Mononuclear cell (primary cell): ENCODE data around the gene WEE2. TPM values are rescaled to one million over a fixed set of nuclear protein-coding genes. Genes with fewer than 3 reads are reported as not detected.

Experiments used
- H3K27me3 ChIP-seq: 2 replicates; pipeline ENCODE4 v1.6.0; 2011; ENCODE audit warnings: low read length, control low read depth; ENCODE audit not compliant: insufficient read depth
- H3K4me1 ChIP-seq: 2 replicates; pipeline ENCODE4 v1.5.1; 2011; ENCODE audit warnings: mild to moderate bottlenecking, low read length, control low read depth; ENCODE audit not compliant: insufficient read depth
- H3K4me3 ChIP-seq: 2 replicates; pipeline ENCODE4 v1.5.1; 2011; ENCODE audit warnings: mild to moderate bottlenecking, low read length, moderate library complexity
- H3K9me3 ChIP-seq: 2 replicates; pipeline ENCODE4 v1.5.1; 2011; ENCODE audit warnings: low read depth, mild to moderate bottlenecking, control low read depth, low read length
- total RNA-seq: library from RNA; depleted of rRNA; stranded (reverse); fragments of >200 nt; gene quantifications from one replicate; pipeline ENCODE4 v1.2.3, GENCODE V29; 2012

WEE2 gene
- total RNA-seq, 1 donor, result 0.31 TPM

DNA sequence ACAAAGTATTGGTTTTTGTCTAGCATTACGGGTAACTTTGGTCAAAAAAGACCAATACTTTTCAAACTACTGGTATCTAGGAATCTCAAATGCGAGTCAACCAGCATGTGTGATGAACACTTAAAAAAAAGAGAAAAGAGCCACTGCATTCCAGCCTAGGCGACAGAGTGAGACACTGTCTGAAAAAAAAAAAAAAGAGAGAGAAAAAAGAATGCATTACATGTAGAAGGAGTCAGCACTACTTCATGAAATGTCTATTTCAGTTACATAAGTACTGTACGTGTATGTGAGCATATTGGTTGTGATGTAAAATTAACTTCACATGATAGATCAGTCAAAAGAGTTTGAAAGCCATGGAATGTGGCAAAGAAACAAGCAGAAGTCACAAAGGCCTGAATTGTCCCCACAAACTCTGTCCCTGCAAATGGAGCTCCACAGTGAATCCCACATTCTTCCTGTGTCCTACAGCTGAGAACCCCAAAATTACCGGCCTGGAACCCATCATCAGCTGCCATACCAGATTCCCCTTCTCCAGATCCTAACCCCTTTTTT, 7.8 kb upstream of the WEE2 start:
- Histone ChIP-seq H3K27me3 (peaks cover 12% of the 10 kb centered on the region), H3K4me1 (peaks cover 43% of the 10 kb centered on the region), H3K9me3 (no peaks in the 10 kb centered on the region), H3K4me3 (peak overlapping the region; percentile 48)

DNA sequence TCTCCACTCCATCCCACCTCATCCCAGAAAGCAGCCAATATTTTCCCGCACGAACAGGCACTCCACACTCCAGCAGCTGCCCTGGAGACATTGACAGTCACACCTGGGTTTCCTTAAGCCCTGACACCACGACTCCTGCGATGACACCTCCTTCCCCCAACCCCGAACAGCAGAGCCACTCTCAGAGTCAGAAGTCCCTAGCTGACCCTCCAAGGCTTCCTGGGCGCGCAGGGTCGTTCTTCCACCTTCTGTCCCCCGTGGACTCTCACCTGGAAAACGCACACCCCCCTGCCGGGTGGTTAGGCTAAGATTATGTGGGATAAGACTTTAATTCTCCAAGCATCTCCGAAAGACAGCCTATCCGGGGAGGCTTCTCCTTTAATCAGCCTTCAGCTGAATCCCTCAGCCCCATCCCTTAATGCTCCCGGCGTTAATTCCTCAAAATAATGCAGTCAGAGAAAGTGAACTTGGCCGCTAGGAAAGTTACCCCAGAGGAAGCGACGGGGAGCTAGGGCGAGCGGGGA, 7.2 kb upstream of the WEE2 start:
- H3K27me3 ChIP-seq, result peaks cover 12% of the 10 kb centered on the region
- H3K4me3 ChIP-seq, result peak overlapping the region; percentile 48
- H3K9me3 ChIP-seq, result no peaks in the 10 kb centered on the region
- H3K4me1 ChIP-seq, result peaks cover 38% of the 10 kb centered on the region

DNA sequence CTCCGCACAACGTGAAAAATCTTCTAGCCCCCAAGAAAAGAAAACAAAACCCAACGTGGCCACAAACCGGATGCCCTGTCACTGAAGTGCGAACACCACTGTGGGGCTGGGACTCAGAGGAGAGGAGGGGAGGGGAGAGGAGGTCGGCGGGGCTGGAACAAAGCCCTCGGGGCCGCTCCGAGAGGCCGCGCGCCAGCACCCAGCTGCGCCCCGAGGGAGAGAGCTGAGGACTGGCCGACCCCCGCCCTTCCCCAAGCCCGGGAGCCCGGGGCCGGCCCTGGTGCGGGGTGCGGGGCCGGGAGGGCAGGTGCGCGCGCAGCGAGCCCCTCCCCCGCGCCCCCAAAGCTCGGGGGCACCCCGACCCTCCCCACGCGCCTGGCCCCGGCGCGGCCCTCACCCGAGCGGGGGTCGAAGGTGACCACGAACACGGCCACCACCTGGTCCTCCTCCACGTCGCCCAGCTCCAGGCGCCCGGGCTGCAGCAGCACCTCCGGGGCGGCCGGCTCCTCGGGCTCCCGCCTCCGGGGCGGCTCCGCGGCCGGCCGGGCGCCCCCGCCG, 6.6 kb upstream of the WEE2 start:
- H3K4me3 ChIP-seq, result peak overlapping the region; percentile 55
- H3K4me1 ChIP-seq, result peaks cover 32% of the 10 kb centered on the region
- peaks cover 12% of the 10 kb centered on the region for H3K27me3 ChIP-seq
- no peaks in the 10 kb centered on the region for H3K9me3 ChIP-seq

DNA sequence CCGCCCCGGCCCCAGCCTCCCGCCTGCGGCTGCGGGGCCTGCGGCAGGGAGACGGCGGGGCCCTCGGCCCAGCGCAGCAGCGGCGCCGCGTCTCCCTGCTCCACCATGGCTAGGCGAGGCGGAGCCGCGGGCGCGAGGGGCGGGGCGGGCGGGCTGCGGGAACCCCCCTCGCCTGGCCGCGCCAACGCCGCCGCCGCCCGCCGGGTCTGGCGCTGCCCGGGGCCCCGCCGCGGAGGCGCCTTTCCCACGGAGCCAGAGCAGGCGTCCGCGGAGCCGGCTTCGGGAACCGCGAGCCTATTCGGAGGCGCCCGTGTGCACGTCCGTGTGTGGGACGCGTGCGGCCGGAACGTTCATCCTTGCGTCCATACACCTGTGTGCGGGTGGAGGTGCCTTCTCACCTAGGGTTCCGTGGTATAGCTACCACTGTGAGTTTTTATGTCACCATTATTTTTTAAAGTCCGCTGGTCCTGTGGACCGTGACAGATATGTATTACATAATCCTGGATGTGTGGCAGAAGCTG, 6.0 kb upstream of the WEE2 start, which contains the start of gene DENND11:
DENND11 (minus strand) TSS at position 120 of the 521 bp plus-strand sequence; CDS start at position 107, 13 bp downstream.
- Histone ChIP-seq H3K9me3 (no peaks in the 10 kb centered on the region), H3K4me3 (peak within 1 kb of the TSS; percentile 55), H3K27me3 (peaks cover 12% of the 10 kb centered on the region), H3K4me1 (peaks cover 32% of the 10 kb centered on the region)

DNA sequence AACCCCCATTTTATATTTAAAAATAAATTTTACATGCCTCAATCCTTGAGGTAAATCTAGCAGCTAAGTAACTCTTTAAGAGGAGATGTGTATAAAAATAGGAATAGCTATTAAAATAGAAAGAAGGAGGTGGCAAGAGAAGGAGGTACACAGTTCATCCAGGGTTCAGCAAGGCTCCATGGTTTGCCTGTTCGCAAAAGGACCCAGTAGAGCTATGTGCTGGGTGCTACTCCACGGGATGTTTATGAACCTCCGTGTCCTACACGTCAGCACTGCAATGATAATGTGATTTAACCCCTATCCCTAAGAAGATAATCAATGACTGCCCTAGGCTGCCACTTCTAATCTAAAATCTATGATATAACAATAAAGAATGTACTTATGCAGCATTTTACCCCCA, 5.3 kb upstream of the WEE2 start:
- H3K27me3 ChIP-seq, result peaks cover 12% of the 10 kb centered on the region
- peaks cover 31% of the 10 kb centered on the region for H3K4me1 ChIP-seq
- H3K4me3 ChIP-seq, result no peak overlapping the region
- H3K9me3 ChIP-seq, result no peaks in the 10 kb centered on the region

DNA sequence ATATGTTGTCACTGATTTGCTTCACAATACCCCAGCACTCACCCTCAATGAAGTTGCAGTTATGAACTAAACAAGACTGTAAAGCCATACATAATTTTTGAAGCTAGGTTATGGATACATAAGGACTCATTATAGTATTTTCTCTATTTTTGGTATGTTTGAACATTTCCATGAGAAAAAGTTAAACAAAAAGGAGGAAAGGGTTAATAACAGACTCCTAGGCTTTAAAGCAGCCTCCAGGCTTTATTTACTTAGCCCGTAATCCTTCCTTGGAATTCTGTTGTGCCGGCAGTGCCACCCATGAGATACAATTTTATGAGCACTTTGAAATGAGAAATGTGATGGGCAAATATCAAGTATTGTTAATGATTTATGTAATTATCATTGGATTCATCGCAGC, 4.0 kb upstream of the WEE2 start:
- no peak overlapping the region for H3K4me3 ChIP-seq
- no peaks in the 10 kb centered on the region for H3K9me3 ChIP-seq
- H3K4me1 ChIP-seq, result peaks cover 21% of the 10 kb centered on the region
- peaks cover 12% of the 10 kb centered on the region for H3K27me3 ChIP-seq

DNA sequence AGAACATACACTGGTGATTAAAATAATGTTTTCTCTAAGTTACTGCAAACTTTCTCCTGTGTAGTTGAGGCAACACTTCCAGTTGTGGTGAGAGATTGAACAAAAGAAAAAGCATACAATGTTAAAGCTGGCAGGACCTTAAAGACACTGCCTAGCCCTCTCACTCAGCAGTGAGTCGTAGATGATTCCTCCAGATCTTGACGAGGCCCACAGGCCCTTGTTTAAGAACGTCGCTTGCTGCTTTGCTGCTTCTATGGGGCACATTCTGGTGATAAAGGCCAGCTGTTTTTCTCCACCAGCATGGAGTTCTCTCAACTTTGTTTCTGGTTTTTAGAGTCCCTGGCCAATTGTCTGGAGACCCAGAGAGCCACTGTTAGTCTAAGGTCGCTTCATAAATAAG, 3.4 kb upstream of the WEE2 start:
- H3K4me1 ChIP-seq, result peaks cover 17% of the 10 kb centered on the region

DNA sequence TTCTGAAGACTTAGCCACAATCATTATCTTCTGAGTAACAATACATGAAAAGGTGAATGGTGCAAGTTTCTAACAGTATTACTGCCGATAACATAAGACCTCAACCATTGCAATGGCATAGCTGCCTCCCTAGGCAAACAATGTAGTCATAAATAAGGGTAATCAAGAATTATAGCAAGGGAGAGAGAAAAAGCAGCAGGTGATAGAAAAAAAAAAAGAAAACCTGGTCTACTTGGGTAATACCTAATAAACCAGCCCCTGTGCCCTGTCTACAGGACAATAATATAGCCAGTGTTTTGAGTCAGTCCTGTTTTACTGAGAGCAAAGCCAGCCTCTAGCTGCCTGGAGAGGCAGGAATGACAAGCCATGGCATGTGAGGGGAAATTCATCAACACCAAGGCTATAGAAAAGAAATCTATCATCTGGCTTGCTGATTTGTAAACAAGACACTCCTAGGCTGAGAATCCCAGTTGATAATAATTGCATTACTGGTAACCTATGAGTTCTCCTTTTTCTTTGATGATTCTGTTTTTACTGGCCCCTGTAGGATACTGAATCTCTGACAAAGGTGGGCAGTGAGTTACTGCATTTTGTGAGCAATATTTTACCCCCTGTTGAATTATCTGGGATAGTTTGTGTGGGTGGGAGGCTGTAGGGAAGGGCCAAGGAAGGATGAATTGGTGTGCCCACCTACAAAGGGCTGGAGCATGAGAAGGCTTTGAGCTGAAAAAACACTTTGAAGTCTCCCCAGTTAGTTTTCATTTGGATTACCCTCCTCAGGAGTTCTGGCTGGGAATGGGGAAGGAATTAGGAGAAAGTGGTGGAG, 1.7 kb upstream of the WEE2 start:
- peaks cover 12% of the 10 kb centered on the region for H3K27me3 ChIP-seq

More for the DNA sequence above, 3.4 kb upstream of the WEE2 start:
- Histone ChIP-seq H3K27me3 (peaks cover 12% of the 10 kb centered on the region), H3K4me3 (no peak overlapping the region), H3K9me3 (no peaks in the 10 kb centered on the region)

DNA sequence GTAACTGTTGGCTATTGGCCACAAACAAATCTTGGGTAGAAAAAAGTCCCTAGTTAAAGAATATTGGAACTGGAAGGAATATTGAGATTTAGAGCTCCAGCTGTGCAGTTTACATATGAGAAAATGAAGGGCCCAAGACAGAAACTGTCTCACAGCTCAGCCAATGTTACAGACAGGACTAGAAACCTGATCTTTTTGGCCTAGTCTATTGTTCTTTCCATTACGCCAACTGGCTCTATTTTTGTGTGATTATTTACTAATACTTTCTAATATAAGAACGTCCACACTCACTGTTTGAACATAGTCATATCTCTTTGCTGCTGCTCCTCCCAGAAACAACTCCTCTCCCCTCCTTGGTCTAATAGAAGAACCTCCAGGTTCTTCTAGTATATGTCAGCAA, 1.2 kb downstream of the WEE2 start:
- Histone ChIP-seq H3K4me3 (no peak overlapping the region), H3K27me3 (no peaks in the 10 kb centered on the region), H3K9me3 (no peaks in the 10 kb centered on the region), H3K4me1 (no peaks in the 10 kb centered on the region)

More for the DNA sequence above, 1.7 kb upstream of the WEE2 start:
- H3K4me3 ChIP-seq, result no peak overlapping the region
- peaks cover 9% of the 10 kb centered on the region for H3K4me1 ChIP-seq
- no peaks in the 10 kb centered on the region for H3K9me3 ChIP-seq

DNA sequence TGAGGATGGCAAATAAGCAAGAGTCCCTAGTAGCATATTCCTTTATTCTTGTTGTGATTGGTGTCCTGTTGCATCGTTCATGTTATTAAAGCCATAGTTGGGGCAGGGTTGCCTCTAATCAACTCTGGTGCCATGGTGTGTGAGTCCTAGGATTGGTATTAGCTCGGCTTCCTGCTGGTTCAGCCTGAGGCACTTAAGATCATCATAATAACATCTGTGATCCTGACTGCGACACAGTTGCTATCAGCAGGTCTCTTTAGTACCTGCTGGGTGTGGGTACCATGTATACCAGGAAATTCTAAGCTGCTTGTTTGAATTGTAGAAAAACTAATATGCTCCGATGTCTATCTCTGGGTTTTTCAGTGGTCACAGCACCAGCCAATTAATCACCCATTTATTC, 1.6 kb downstream of the WEE2 start:
- no peak overlapping the region for H3K4me3 ChIP-seq
- no peaks in the 10 kb centered on the region for H3K9me3 ChIP-seq
- H3K27me3 ChIP-seq, result no peaks in the 10 kb centered on the region
- H3K4me1 ChIP-seq, result no peaks in the 10 kb centered on the region

DNA sequence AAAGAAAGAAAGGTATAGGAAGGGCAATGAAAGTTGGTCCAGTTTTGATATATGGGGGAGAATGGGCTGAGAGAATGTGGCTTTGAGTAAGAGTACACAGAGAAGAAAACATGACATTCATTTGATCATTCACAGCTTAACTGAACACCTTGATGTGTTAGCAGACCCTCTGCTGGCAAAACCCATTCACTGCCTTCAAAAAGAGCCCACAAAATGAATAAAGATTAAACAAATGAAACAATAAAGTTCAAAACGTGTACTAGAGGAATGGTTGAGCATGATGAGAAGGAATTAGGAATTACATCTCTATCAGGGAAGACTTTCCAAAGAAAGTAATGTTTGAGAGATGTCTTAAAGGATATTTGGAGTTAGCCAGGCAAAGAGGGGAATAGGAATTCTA, 2.1 kb downstream of the WEE2 start:
- Histone ChIP-seq H3K4me1 (no peaks in the 10 kb centered on the region), H3K27me3 (no peaks in the 10 kb centered on the region), H3K9me3 (no peaks in the 10 kb centered on the region), H3K4me3 (no peak overlapping the region)

DNA sequence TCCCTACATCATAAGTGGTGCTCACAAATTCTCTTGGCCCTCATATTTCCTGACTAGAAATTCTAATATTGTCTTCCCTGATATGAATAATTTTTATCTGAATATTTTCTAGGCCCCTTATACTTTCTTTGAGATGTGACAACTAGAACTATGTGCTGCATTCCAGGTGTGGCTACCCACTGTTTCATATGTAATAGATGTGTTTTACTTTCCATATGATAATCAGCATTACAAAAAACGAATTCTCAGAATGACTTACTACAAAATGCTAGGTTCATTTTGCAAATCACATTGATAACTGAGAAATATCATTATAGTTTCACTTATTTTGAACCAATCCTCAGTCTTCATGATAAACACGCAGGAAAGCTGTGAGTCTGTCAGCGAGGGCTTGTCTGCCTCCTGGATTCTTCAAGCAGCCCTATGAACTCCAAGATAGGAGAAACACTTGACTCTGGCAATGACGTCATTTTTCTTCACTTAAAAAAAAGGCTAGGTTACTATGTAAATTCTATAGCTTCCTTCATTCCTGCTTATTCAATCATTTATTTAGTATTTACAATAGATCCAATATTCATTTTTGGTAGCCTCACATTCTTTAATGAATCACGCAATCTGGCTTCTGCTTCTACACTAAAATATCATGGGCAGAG, 4.6 kb downstream of the WEE2 start:
- H3K9me3 ChIP-seq, result no peaks in the 10 kb centered on the region
- no peaks in the 10 kb centered on the region for H3K27me3 ChIP-seq
- H3K4me1 ChIP-seq, result no peaks in the 10 kb centered on the region
- H3K4me3 ChIP-seq, result no peak overlapping the region

DNA sequence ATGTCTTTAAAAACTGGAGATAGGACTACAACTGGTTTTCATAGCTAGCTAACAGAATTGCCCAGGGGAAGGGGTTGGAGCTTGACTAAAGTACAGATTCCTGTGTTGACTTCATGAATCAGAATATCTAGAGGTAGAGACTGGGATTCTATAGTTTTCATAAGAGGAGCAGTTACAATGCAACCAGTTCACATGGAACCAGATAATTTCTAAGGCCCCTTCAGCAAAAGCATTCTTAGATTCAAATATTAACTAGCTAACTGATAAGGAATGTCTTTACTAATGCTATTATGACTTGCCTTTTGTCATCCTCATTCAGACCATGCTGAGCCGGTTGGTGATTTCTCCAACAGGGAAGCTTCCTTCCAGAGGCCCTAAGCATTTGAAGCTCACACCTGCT, 5.7 kb downstream of the WEE2 start:
- no peaks in the 10 kb centered on the region for H3K4me1 ChIP-seq
- no peaks in the 10 kb centered on the region for H3K27me3 ChIP-seq
- H3K9me3 ChIP-seq, result no peaks in the 10 kb centered on the region
- H3K4me3 ChIP-seq, result no peak overlapping the region

DNA sequence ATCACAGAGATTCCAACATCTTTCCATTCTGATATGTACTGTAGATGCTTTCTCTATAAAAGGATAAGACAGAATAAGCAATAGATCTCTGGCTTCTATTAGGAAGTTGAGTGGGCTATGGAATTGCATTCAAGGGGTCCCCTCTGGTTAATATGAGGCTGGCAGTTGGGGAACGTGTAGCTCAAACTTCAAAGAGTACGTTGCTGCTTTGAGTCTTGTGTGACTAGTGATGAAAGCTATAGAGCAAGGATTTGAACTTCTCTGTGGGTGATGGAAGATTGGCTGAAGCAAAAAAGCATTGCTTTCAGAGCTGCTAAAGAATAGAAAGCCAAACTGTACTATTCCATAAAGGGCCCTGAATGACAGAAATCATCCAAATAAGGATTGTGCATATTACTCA, 6.4 kb downstream of the WEE2 start:
- Histone ChIP-seq H3K27me3 (no peaks in the 10 kb centered on the region), H3K4me1 (no peaks in the 10 kb centered on the region), H3K4me3 (no peak overlapping the region), H3K9me3 (no peaks in the 10 kb centered on the region)

DNA sequence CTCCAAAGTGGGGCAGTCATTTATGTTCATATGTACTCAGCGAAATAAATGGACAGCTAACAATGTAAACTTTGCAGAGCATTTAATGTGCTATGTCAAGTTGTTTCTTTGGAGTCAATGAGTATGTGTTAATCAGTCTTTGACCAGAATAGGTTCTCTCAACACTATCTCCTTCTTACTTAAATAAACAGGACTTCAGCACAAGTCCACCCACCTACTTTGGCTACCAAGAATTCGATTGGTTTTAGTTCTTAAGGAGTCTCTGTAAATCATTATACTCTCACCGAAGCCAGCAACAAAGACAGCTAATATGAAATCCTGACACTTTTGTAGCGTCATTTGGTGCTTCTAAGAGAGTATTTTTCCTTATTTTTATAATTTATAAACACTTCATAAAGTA, 6.9 kb downstream of the WEE2 start:
- Histone ChIP-seq H3K9me3 (no peaks in the 10 kb centered on the region), H3K4me1 (no peaks in the 10 kb centered on the region), H3K4me3 (no peak overlapping the region), H3K27me3 (no peaks in the 10 kb centered on the region)
